Uterus (tissue), 4 donors: Measurements from ENCODE around the gene DKC1. TPM values are rescaled to one million over a fixed set of nuclear protein-coding genes. Genes with fewer than 3 reads are reported as not detected.

ENCODE experiments used
- DNase-seq, 2 donors: peaks; one replicate each; pipeline ENCODE4 v3.0.0-alpha.2; 2019 to 2020
- H3K27ac ChIP-seq, 2 donors: fragments of 200-600 bp; sonication (generic); 1 replicate in 1 of 2; 2 replicates in 1 of 2; pipeline ENCODE4 v1.5.1; 2016 to 2018
- H3K27me3 ChIP-seq, 2 donors: fragments of 200-600 bp; sonication (generic); one replicate each; pipeline ENCODE4 v1.5.1; 2018 to 2019; ENCODE audit warnings: control low read depth in 1 of 2
- H3K36me3 ChIP-seq, 2 donors: fragments of 200-600 bp; sonication (generic); one replicate each; pipeline ENCODE4 v1.5.1; 2019; ENCODE audit warnings: control low read depth in 1 of 2
- H3K4me1 ChIP-seq, 2 donors: fragments of 200-600 bp; sonication (generic); one replicate each; pipeline ENCODE4 v1.5.1; 2018 to 2019; ENCODE audit warnings: control low read depth in 1 of 2
- H3K4me3 ChIP-seq, 2 donors: fragments of 200-600 bp; sonication (generic); 1 replicate in 1 of 2; 2 replicates in 1 of 2; pipeline ENCODE4 v1.5.1; 2018 to 2019; ENCODE audit warnings: mild to moderate bottlenecking in 1 of 2
- H3K9me3 ChIP-seq, 2 donors: fragments of 200-600 bp; sonication (generic); one replicate each; pipeline ENCODE4 v1.5.1; 2019; ENCODE audit warnings: control low read depth in 1 of 2
- CTCF ChIP-seq, 4 experiments: fragments of 200-600 bp in 2 of 4; fragments of 450-650 bp in 2 of 4; sonication (generic) in 2 of 4; IDR thresholded peaks; one replicate each; pipeline ENCODE4 v1.5.1; 2016 to 2019; ENCODE audit warnings: antibody characterized with exemption in 4 of 4, mild to moderate bottlenecking in 2 of 4, moderate library complexity in 1 of 4
- POLR2A ChIP-seq, 2 donors: fragments of 450-650 bp; IDR thresholded peaks; one replicate each; pipeline ENCODE4 v1.6.1; 2016; ENCODE audit warnings: antibody characterized with exemption in 2 of 2, mild to moderate bottlenecking in 1 of 2, moderate library complexity in 1 of 2
- intact Hi-C: fragments of 100-400 bp; cut with DNase I; formaldehyde crosslinking; loops from one replicate; pipeline ENCODE4 v1.15.1; 2023; ENCODE audit warnings: low total_unique reads
- total RNA-seq, 4 donors: library from RNA; depleted of rRNA in 3 of 4; stranded (reverse); fragments of >200 nt in 3 of 4; gene quantifications; one replicate each; pipeline versions ENCODE4 v1.1.0 to v1.2.4, GENCODE V29; 2014 to 2023
- donor health status: DM: yes; HTN: yes; CAD: no.

The DKC1 gene
- total RNA-seq, 4 donors from 2014 or later, result 6.4 to 36.4 (median 19.1) TPM

- TF ChIP-seq POLR2A (IDR thresholded peaks at IDR 0.05) (no peak), CTCF (IDR thresholded peaks at IDR 0.05) (no peak)
- DNase-seq, result peak; percentile 72 to 83
- no peaks in the 10 kb centered on the region for H3K36me3 ChIP-seq
- H3K4me3 ChIP-seq, result no peak overlapping the region
- intact Hi-C loops, result no loop called here
- peaks cover 0 to 4% of the 10 kb centered on the region in 2 donors for H3K4me1 ChIP-seq
- H3K27me3 ChIP-seq, result no peaks in the 10 kb centered on the region
- peak overlapping the region; percentile 64 to 65 for H3K27ac ChIP-seq
- H3K9me3 ChIP-seq, result no peaks in the 10 kb centered on the region
Measured at GRCh38 chrX:154727871-154728270, 34.8 kb upstream of the DKC1 start.

- Histone ChIP-seq H3K9me3 (no peaks in the 10 kb centered on the region), H3K27ac (peak overlapping the region; percentile 64 to 65), H3K4me3 (no peak overlapping the region), H3K36me3 (no peaks in the 10 kb centered on the region), H3K4me1 (peaks cover 0 to 4% of the 10 kb centered on the region in 2 donors), H3K27me3 (no peaks in the 10 kb centered on the region)
- no peak for DNase-seq
- no peak for TF ChIP-seq CTCF (IDR thresholded peaks at IDR 0.05)
- no peak for TF ChIP-seq POLR2A (IDR thresholded peaks at IDR 0.05)
- intact Hi-C loops, result no loop called here
Measured at GRCh38 chrX:154728431-154729190, 34.1 kb upstream of the DKC1 start.

- peak overlapping the region; percentile 64 to 65 for H3K27ac ChIP-seq
- no peaks in the 10 kb centered on the region for H3K9me3 ChIP-seq
- no peak overlapping the region for H3K4me3 ChIP-seq
- no peaks in the 10 kb centered on the region for H3K36me3 ChIP-seq
- peaks cover 0 to 4% of the 10 kb centered on the region in 2 donors for H3K4me1 ChIP-seq
- TF ChIP-seq POLR2A (IDR thresholded peaks at IDR 0.05) (no peak), CTCF (IDR thresholded peaks at IDR 0.05) (no peak)
- no peak for DNase-seq
- H3K27me3 ChIP-seq, result no peaks in the 10 kb centered on the region
- intact Hi-C loops, result no loop called here
Measured at GRCh38 chrX:154729439-154729838, 33.2 kb upstream of the DKC1 start.

- no peak overlapping the region for H3K4me3 ChIP-seq
- intact Hi-C loops, result no loop called here
- no peaks in the 10 kb centered on the region for H3K27me3 ChIP-seq
- no peak for TF ChIP-seq POLR2A (IDR thresholded peaks at IDR 0.05)
- TF ChIP-seq CTCF (IDR thresholded peaks at IDR 0.05), result no peak
- no peaks in the 10 kb centered on the region for H3K9me3 ChIP-seq
- no peaks in the 10 kb centered on the region for H3K36me3 ChIP-seq
- peak; percentile 40 to 70 for DNase-seq
- peak overlapping the region; percentile 64 to 65 for H3K27ac ChIP-seq
- H3K4me1 ChIP-seq, result peaks cover 0 to 4% of the 10 kb centered on the region in 2 donors
Measured at GRCh38 chrX:154730253-154730891, 32.3 kb upstream of the DKC1 start.

- Histone ChIP-seq H3K36me3 (no peaks in the 10 kb centered on the region), H3K27me3 (no peaks in the 10 kb centered on the region), H3K4me1 (peaks cover 0 to 4% of the 10 kb centered on the region in 2 donors), H3K4me3 (no peak overlapping the region), H3K27ac (peak overlapping the region; percentile 64 to 65), H3K9me3 (no peaks in the 10 kb centered on the region)
- TF ChIP-seq POLR2A (IDR thresholded peaks at IDR 0.05), result no peak
- TF ChIP-seq CTCF (IDR thresholded peaks at IDR 0.05), result no peak
- DNase-seq, result no peak
- intact Hi-C loops, result no loop called here
Measured at GRCh38 chrX:154731184-154731583, 31.5 kb upstream of the DKC1 start.
